Parathyroid adenoma (tissue), 2 donors: ENCODE data around the gene NR3C2.
A peak's percentile ranks its signal among the peaks of the same experiment; 100 is the strongest.

Experiments used
- H2AFZ ChIP-seq: fragments of 300-600 bp; sonication (generic); one replicate; pipeline ENCODE4 v1.7.0; 2017; ENCODE audit warnings: antibody characterized with exemption, mild to moderate bottlenecking
- H3K27ac ChIP-seq: fragments of 300-600 bp; sonication (generic); one replicate; pipeline ENCODE4 v1.7.0; 2017
- H3K27me3 ChIP-seq: fragments of 300-600 bp; sonication (generic); one replicate; pipeline ENCODE4 v1.7.0; 2017; ENCODE audit warnings: low read length; ENCODE audit not compliant: control insufficient read depth, insufficient read depth
- H3K36me3 ChIP-seq: fragments of 300-600 bp; sonication (generic); one replicate; pipeline ENCODE4 v1.7.0; 2017; ENCODE audit warnings: low read length; ENCODE audit not compliant: control insufficient read depth, insufficient read depth
- H3K4me1 ChIP-seq: fragments of 300-600 bp; sonication (generic); one replicate; pipeline ENCODE4 v1.7.0; 2017; ENCODE audit warnings: control low read depth
- H3K4me2 ChIP-seq: fragments of 300-600 bp; sonication (generic); one replicate; pipeline ENCODE4 v1.7.0; 2017; ENCODE audit warnings: low read length
- H3K4me3 ChIP-seq: fragments of 300-600 bp; sonication (generic); one replicate; pipeline ENCODE4 v1.7.0; 2017; ENCODE audit warnings: low read depth, low read length
- H3K79me2 ChIP-seq: fragments of 300-600 bp; sonication (generic); one replicate; pipeline ENCODE4 v1.7.0; 2017; ENCODE audit warnings: control low read depth
- H3K9ac ChIP-seq: fragments of 300-600 bp; sonication (generic); one replicate; pipeline ENCODE4 v1.7.0; 2017; ENCODE audit warnings: mild to moderate bottlenecking
- H3K9me3 ChIP-seq: fragments of 300-600 bp; sonication (generic); one replicate; pipeline ENCODE4 v1.7.0; 2017; ENCODE audit warnings: low read length; ENCODE audit not compliant: control insufficient read depth
- TF ChIP-seq, protein P1 (sequence below): fragments of 300-600 bp; sonication (generic); IDR thresholded peaks from one replicate; pipeline ENCODE4 v1.7.0; 2017; ENCODE audit warnings: antibody characterized with exemption, mild to moderate bottlenecking
- donor health status: primary hyperparathyroidism.

NR3C2 gene

DNA sequence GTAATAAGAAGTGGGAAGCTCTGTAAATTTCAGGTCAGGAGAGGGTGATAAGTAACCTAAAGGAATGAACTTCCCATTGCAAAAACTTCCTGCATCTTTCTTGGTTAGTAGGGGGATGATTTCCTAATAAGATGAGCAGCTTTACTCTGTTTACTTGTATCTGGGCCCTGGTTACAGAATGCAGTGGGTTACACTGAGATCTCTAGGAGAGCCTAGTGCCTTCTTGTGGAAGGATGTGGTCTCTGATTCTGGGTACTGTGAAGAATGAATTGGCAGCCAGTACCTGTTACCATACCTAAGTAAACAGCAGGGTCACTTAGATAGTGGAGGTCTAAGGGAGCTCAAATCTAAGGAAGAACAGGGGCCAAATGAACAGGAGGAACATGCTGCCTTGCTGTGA lies 389.8 kb downstream of the NR3C2 start:
- H3K27ac ChIP-seq = peak overlapping the region; percentile 92

DNA sequence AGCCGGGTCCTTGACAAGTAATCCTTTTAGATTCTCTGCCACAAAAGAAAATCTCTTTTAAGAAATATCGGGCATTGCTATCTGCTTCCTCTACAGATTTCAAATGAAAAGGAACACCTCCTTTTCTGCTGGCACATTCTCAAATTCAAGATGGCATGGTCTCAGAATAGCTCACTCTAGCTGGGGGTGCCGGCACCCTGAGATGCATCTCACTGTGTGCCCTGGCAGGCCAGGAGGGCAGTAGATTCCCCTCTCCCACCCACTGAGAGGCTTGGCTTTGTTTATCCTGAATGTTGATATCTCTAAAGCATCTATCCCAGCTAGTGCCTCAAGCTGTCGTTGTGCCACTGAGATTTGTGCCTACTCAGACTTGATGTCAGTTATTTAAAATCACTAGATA lies 390.8 kb downstream of the NR3C2 start:
- H3K36me3 ChIP-seq = no peaks in the 10 kb centered on the region
- H3K27ac ChIP-seq = peak overlapping the region; percentile 92
- TF ChIP-seq, protein P1, sequence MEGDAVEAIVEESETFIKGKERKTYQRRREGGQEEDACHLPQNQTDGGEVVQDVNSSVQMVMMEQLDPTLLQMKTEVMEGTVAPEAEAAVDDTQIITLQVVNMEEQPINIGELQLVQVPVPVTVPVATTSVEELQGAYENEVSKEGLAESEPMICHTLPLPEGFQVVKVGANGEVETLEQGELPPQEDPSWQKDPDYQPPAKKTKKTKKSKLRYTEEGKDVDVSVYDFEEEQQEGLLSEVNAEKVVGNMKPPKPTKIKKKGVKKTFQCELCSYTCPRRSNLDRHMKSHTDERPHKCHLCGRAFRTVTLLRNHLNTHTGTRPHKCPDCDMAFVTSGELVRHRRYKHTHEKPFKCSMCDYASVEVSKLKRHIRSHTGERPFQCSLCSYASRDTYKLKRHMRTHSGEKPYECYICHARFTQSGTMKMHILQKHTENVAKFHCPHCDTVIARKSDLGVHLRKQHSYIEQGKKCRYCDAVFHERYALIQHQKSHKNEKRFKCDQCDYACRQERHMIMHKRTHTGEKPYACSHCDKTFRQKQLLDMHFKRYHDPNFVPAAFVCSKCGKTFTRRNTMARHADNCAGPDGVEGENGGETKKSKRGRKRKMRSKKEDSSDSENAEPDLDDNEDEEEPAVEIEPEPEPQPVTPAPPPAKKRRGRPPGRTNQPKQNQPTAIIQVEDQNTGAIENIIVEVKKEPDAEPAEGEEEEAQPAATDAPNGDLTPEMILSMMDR = no peak
- no peak overlapping the region for H3K4me3 ChIP-seq
- H2AFZ ChIP-seq = peak overlapping the region; percentile 49
- H3K4me1 ChIP-seq = peaks cover 39% of the 10 kb centered on the region
- H3K4me2 ChIP-seq = peak overlapping the region; percentile 27
- no peaks in the 10 kb centered on the region for H3K27me3 ChIP-seq
- no peaks in the 10 kb centered on the region for H3K79me2 ChIP-seq
- no peak overlapping the region for H3K9ac ChIP-seq
- no peaks in the 10 kb centered on the region for H3K9me3 ChIP-seq

More for the DNA sequence above, 389.8 kb downstream of the NR3C2 start:
- Histone ChIP-seq H3K4me2 (peak overlapping the region; percentile 16), H3K4me1 (peaks cover 48% of the 10 kb centered on the region), H3K9ac (no peak overlapping the region), H2AFZ (no peak overlapping the region), H3K79me2 (no peaks in the 10 kb centered on the region), H3K9me3 (no peaks in the 10 kb centered on the region), H3K4me3 (no peak overlapping the region), H3K27me3 (no peaks in the 10 kb centered on the region), H3K36me3 (no peaks in the 10 kb centered on the region)
- TF ChIP-seq, protein P1 = no peak

GRCh38 chr4:148048598-148048997 lies 393.6 kb downstream of the NR3C2 start:
- TF ChIP-seq, protein P1 = no peak
- H3K4me1 ChIP-seq = peaks cover 29% of the 10 kb centered on the region
- no peak overlapping the region for H3K4me3 ChIP-seq

GRCh38 chr4:148044912-148045352 lies 397.3 kb downstream of the NR3C2 start:
- TF ChIP-seq, protein P1 = no peak
- Histone ChIP-seq H2AFZ (no peak overlapping the region), H3K27me3 (no peaks in the 10 kb centered on the region), H3K27ac (peak overlapping the region; percentile 86), H3K9ac (no peak overlapping the region), H3K36me3 (no peaks in the 10 kb centered on the region), H3K4me3 (no peak overlapping the region), H3K79me2 (no peaks in the 10 kb centered on the region), H3K4me1 (peaks cover 9% of the 10 kb centered on the region), H3K4me2 (no peak overlapping the region), H3K9me3 (no peaks in the 10 kb centered on the region)

More at GRCh38 chr4:148048598-148048997, 393.6 kb downstream of the NR3C2 start:
- no peak overlapping the region for H2AFZ ChIP-seq
- H3K36me3 ChIP-seq = no peaks in the 10 kb centered on the region
- H3K27ac ChIP-seq = peak overlapping the region; percentile 39
- no peaks in the 10 kb centered on the region for H3K79me2 ChIP-seq
- H3K9me3 ChIP-seq = no peaks in the 10 kb centered on the region
- H3K27me3 ChIP-seq = no peaks in the 10 kb centered on the region
- no peak overlapping the region for H3K9ac ChIP-seq
- H3K4me2 ChIP-seq = no peak overlapping the region
